ENCODE measurements around the gene TMEM232. TPM values are rescaled to one million over a fixed set of nuclear protein-coding genes. Genes with fewer than 3 reads are reported as not detected.

TMEM232 gene
- total and polyA plus RNA-seq, 2 of the 4 experiments (the other 2 are of a cell fraction): 0.17 to 0.36 TPM

GRCh38 chr5:110561510-110561909 is 165.0 kb downstream of the TMEM232 start:
- no peak overlapping the region for H4K5ac ChIP-seq (ENCODE audit: low read depth, low read length)
- H3K14ac ChIP-seq (replicated peaks; ENCODE audit: low read depth, low read length): no peak overlapping the region
- H3K18ac ChIP-seq (ENCODE audit: low read depth, low read length): no peak overlapping the region
- dilution Hi-C loops (cut with HindIII; ENCODE audit: low sequenced_read_pairs, unreplicated experiment) (no loop called here), in situ Hi-C loops (cut with MboI; ENCODE audit: low sequenced_read_pairs) (no loop called here), intact Hi-C loops (cut with micrococcal nuclease) (no loop called here)
- H3K27me3 ChIP-seq (ENCODE audit: control insufficient read depth, insufficient read depth, low read length): no peaks in the 10 kb centered on the region
- no peak overlapping the region for H2AK5ac ChIP-seq (ENCODE audit: low read depth, low read length)
- ATAC-seq (ENCODE audit: low read depth) (no peak), DNase-seq (no peak)
- no peaks in the 10 kb centered on the region for H3K79me1 ChIP-seq (ENCODE audit: low read depth in 1 of 2, low read length in 2 of 2)
- H2BK20ac ChIP-seq (ENCODE audit: low read depth, low read length): no peak overlapping the region
- H3K56ac ChIP-seq (ENCODE audit: extremely low read depth, insufficient read depth, low read length): no peak overlapping the region
- H3K4me2 ChIP-seq (ENCODE audit: low read depth, low read length): no peak overlapping the region
- H4K91ac ChIP-seq (ENCODE audit: insufficient read depth, low read depth, low read length): no peak overlapping the region
- H2BK120ac ChIP-seq (ENCODE audit: low read depth, low read length): no peak overlapping the region
- H2BK15ac ChIP-seq (ENCODE audit: low read depth, low read length): no peak overlapping the region
- no peak overlapping the region for H2BK5ac ChIP-seq (ENCODE audit: low read depth, low read length, poor library complexity, severe bottlenecking)
- H3K27ac ChIP-seq (ENCODE audit: insufficient read depth, low read length): no peak overlapping the region
- H3K9me3 ChIP-seq (ENCODE audit: control insufficient read depth, insufficient read depth, low read length): peaks cover 2% of the 10 kb centered on the region; the same call in 1 of the 2 replicates
- no peak overlapping the region for H2AK9ac ChIP-seq (replicated peaks; ENCODE audit: low read depth, low read length, poor library complexity)
- H3K36me3 ChIP-seq (ENCODE audit: control insufficient read depth, insufficient read depth, low read length): no peaks in the 10 kb centered on the region
- ChIA-PET POLR2A (ENCODE audit: unreplicated experiment) (no interaction called here), CTCF (no interaction called here)
- H3K4me3 ChIP-seq (ENCODE audit: insufficient read depth, low read depth, low read length): no peak overlapping the region
- no CpG with 5 or more reads among the region's 1 CpG for WGBS, 2 experiments (ENCODE audit: extremely low coverage in 2 of 2, insufficient read length in 1 of 2)
- H4K20me1 ChIP-seq (ENCODE audit: insufficient read depth, low read length): no peaks in the 10 kb centered on the region
- no peak overlapping the region for H3K23ac ChIP-seq (ENCODE audit: low read depth, low read length)
- H4K8ac ChIP-seq (ENCODE audit: low read depth in 2 of 2, low read length in 2 of 2): no peak overlapping the region
- no peak overlapping the region for H2AFZ ChIP-seq (replicated peaks; ENCODE audit: low read length, poor library complexity)
- H3K4ac ChIP-seq (ENCODE audit: low read depth, low read length): no peak overlapping the region
- BruUV-seq (replicated peaks): no TSS peak
- H3K9me1 ChIP-seq (ENCODE audit: insufficient read depth, low read length): no peaks in the 10 kb centered on the region
- no peak overlapping the region for H3K9ac ChIP-seq (ENCODE audit: low read depth, low read length)
- TF ChIP-seq CHD1 (IDR thresholded peaks at IDR 0.05; ENCODE audit: low read depth, low read length) (no peak), POLR2A (IDR thresholded peaks at IDR 0.05; ENCODE audit: low read depth, low read length) (no peak), RCOR1 (IDR thresholded peaks at IDR 0.05; ENCODE audit: insufficient replicate concordance, low read length) (no peak), FOS (IDR thresholded peaks at IDR 0.05; ENCODE audit: low read depth, low read length) (no peak), RFX5 (IDR thresholded peaks at IDR 0.05; ENCODE audit: low read depth, low read length) (no peak), MXI1 (IDR thresholded peaks at IDR 0.05; ENCODE audit: borderline replicate concordance, low read depth, low read length) (no peak), RAD21 (IDR thresholded peaks at IDR 0.05; ENCODE audit: low read length) (no peak), MAFK (IDR thresholded peaks at IDR 0.05; ENCODE audit: low read depth, low read length) (no peak), NFE2L2 (IDR thresholded peaks at IDR 0.05; ENCODE audit: low read depth, low read length) (no peak), MAZ (IDR thresholded peaks at IDR 0.05; ENCODE audit: borderline replicate concordance, low read depth, low read length) (no peak), ELK1 (IDR thresholded peaks at IDR 0.05; ENCODE audit: borderline replicate concordance, low read depth, low read length) (no peak), USF2 (IDR thresholded peaks at IDR 0.05; ENCODE audit: low read depth, low read length) (no peak), SMC3 (IDR thresholded peaks at IDR 0.05; ENCODE audit: low read depth, low read length) (no peak), CTCF (conservative IDR thresholded peaks at IDR 0.05; ENCODE audit: low read depth, low read length) (no peak), CEBPB (IDR thresholded peaks at IDR 0.05; ENCODE audit: low read depth, low read length) (no peak)
- H3K4me1 ChIP-seq (ENCODE audit: control insufficient read depth, insufficient read depth, low read length): no peaks in the 10 kb centered on the region
